Measurements from ENCODE around the gene PCDH7. TPM values are rescaled to one million over a fixed set of nuclear protein-coding genes. Genes with fewer than 3 reads are reported as not detected.

PCDH7 gene
- total RNA-seq, 1 experiment from 2014 or later: 16.8 TPM

DNA sequence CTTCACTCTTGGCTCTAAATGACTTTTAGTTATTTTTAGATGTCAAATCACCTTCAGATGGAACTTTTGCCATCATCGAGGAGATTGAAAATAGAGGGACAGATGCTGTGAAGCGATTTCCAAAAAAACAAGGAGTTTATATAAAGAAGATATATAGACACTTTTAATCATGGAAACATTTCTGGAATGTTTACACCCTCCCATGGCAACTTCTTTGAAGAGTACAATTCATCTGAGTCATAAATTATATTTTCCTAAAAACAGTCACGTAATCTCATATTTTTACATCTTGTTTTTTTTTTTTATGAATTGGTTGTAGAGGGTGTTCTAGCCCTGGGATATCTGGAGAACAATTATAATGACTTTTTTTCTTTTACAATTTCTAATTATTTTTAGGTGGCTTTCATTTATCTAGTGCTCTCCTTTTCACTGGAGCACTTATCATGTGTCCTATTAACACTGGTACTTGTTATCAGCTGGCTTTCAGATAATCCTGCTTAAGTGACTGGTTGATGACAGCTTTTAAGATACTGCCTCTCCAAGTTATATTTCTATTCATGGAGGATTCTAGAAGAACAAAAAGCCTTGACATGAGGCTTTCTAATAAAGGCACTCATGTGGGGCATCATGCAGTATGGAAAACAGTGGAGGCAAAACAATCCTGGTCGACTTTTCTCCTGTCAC is 24.9 kb downstream of the PCDH7 start:
- H3K27ac ChIP-seq (ENCODE audit: insufficient read length, low read depth, low read length): no peak overlapping the region
- Mint-ChIP-seq H3K4me1 (0 out of 4 replicates have a peak, but pooled peaks cover 0 to 6% of the 10 kb centered on the region in 2 experiments), H3K27ac (no peak overlapping the region)

More for the DNA sequence above, 24.9 kb downstream of the PCDH7 start:
- Mint-ChIP-seq H3K27me3 (ENCODE audit: low read depth) (no peaks in the 10 kb centered on the region), H3K9me3 (no peaks in the 10 kb centered on the region), H3K4me3 (no peak overlapping the region), H3K36me3 (ENCODE audit: insufficient read depth in 1 of 3, low read depth in 3 of 3) (no peaks in the 10 kb centered on the region)
- no peaks in the 10 kb centered on the region for H3K4me1 ChIP-seq (ENCODE audit: insufficient read depth, low read length)
- H3K9me3 ChIP-seq (ENCODE audit: control insufficient read depth, low read depth, low read length): no peaks in the 10 kb centered on the region
- no peak overlapping the region for H2BK20ac ChIP-seq (ENCODE audit: low read depth, low read length, poor library complexity, severe bottlenecking)
- no peak overlapping the region for H4K5ac ChIP-seq (ENCODE audit: insufficient read length, low read depth, low read length)
- H3K79me2 ChIP-seq (ENCODE audit: insufficient read depth, low read length): no peaks in the 10 kb centered on the region
- no peak overlapping the region for H2AK5ac ChIP-seq (ENCODE audit: insufficient read length, low read length)
- H3K4ac ChIP-seq (ENCODE audit: low read depth, low read length): no peak overlapping the region
- H2BK12ac ChIP-seq (ENCODE audit: insufficient read length, low read depth, low read length): no peak overlapping the region
- H2BK5ac ChIP-seq (ENCODE audit: insufficient read length, low read length): no peak overlapping the region
- H3K9ac ChIP-seq (ENCODE audit: extremely low read depth, insufficient read length, low read length): no peak overlapping the region
- no peaks in the 10 kb centered on the region for H3K23me2 ChIP-seq (ENCODE audit: insufficient read length, low read depth, low read length, poor library complexity, severe bottlenecking)
- H3K23ac ChIP-seq (ENCODE audit: insufficient read length, low read depth, low read length): no peak overlapping the region
- no peaks in the 10 kb centered on the region for H4K20me1 ChIP-seq (ENCODE audit: control insufficient read depth, insufficient read depth, insufficient read length)
- H3T11ph ChIP-seq (ENCODE audit: low read length): no peak overlapping the region
- H2AFZ ChIP-seq (ENCODE audit: low read length): no peak overlapping the region
- no peak overlapping the region for H4K91ac ChIP-seq (ENCODE audit: insufficient read length, low read depth, low read length)
- TF ChIP-seq, protein P1, sequence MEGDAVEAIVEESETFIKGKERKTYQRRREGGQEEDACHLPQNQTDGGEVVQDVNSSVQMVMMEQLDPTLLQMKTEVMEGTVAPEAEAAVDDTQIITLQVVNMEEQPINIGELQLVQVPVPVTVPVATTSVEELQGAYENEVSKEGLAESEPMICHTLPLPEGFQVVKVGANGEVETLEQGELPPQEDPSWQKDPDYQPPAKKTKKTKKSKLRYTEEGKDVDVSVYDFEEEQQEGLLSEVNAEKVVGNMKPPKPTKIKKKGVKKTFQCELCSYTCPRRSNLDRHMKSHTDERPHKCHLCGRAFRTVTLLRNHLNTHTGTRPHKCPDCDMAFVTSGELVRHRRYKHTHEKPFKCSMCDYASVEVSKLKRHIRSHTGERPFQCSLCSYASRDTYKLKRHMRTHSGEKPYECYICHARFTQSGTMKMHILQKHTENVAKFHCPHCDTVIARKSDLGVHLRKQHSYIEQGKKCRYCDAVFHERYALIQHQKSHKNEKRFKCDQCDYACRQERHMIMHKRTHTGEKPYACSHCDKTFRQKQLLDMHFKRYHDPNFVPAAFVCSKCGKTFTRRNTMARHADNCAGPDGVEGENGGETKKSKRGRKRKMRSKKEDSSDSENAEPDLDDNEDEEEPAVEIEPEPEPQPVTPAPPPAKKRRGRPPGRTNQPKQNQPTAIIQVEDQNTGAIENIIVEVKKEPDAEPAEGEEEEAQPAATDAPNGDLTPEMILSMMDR (conservative IDR thresholded peaks at IDR 0.05): no peak
- H3K4me2 ChIP-seq (ENCODE audit: insufficient read depth, insufficient read length, low read length): no peak overlapping the region
- H3K79me1 ChIP-seq (ENCODE audit: insufficient read depth, low read depth, low read length, poor library complexity, severe bottlenecking): no peaks in the 10 kb centered on the region
- no peak overlapping the region for H3K18ac ChIP-seq (ENCODE audit: insufficient read length, low read depth, low read length)
- H4K8ac ChIP-seq (replicated peaks; ENCODE audit: insufficient read length, low read depth, low read length): no peak overlapping the region
- H3K14ac ChIP-seq (ENCODE audit: insufficient read depth, low read length): no peak overlapping the region
- H2BK15ac ChIP-seq (ENCODE audit: low read depth, low read length): no peak overlapping the region
- no peak for DNase-seq
- WGBS (ENCODE audit: extremely low coverage, insufficient read length, low lambda C conversion rate): no CpG with 5 or more reads among the region's 4 CpGs
- no peaks in the 10 kb centered on the region for H3K27me3 ChIP-seq (ENCODE audit: insufficient read depth, low read length)
- no peak overlapping the region for H3K56ac ChIP-seq (ENCODE audit: insufficient read length, low read depth, low read length)
- H2BK120ac ChIP-seq (ENCODE audit: low read depth, low read length, poor library complexity, severe bottlenecking): no peak overlapping the region

Data from H9 (cell line).